ENCODE measurements around the gene NPHS2. TPM values are rescaled to one million over a fixed set of nuclear protein-coding genes. Genes with fewer than 3 reads are reported as not detected.

NPHS2 gene
- not detected in 2 replicates for total RNA-seq

DNA sequence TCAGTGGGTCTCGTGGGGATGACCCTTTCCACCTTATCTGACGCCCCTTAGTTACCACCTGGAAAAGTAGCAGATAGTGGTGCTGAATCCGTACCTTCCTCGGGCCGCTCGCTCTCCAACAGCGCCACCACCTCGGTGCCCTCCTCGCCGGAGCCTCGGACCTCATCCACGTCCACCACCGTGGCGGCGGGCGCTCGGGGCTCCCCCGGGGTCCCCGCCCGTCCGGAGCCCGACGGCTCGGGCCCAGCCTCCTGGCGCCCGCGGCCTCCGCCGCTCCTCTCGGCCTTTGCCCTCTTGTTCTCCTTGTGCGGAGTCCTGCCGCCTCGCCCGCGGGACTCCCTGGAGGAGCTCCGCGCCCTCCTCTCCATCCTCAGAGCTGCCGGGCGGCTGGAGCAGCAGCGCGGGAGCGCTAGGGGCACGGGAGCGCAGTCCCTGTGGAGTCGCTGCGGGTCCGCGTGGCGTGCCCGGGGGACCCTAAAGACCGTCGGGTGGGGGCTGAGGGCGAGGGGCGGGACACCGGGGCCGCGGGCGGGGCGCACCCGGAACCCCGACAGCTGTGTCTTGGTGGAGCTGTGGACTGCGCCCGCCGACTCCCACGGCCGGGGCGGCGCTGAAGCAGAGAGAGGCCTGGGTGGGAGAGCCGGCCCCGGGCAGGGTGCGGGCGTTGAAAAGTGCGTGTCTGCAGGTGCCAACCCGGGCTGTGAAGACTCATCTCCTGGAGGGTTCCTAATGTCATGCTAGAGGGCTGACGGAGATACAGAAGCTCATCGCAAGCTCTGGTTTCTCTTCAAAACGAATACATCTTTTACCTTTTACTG lies at the start of gene NPHS2:
Gene NPHS2, minus strand, starts transcription at position 452 of the 818 bp plus-strand sequence. Its CDS starts 84 bp downstream, at position 368.

DNA sequence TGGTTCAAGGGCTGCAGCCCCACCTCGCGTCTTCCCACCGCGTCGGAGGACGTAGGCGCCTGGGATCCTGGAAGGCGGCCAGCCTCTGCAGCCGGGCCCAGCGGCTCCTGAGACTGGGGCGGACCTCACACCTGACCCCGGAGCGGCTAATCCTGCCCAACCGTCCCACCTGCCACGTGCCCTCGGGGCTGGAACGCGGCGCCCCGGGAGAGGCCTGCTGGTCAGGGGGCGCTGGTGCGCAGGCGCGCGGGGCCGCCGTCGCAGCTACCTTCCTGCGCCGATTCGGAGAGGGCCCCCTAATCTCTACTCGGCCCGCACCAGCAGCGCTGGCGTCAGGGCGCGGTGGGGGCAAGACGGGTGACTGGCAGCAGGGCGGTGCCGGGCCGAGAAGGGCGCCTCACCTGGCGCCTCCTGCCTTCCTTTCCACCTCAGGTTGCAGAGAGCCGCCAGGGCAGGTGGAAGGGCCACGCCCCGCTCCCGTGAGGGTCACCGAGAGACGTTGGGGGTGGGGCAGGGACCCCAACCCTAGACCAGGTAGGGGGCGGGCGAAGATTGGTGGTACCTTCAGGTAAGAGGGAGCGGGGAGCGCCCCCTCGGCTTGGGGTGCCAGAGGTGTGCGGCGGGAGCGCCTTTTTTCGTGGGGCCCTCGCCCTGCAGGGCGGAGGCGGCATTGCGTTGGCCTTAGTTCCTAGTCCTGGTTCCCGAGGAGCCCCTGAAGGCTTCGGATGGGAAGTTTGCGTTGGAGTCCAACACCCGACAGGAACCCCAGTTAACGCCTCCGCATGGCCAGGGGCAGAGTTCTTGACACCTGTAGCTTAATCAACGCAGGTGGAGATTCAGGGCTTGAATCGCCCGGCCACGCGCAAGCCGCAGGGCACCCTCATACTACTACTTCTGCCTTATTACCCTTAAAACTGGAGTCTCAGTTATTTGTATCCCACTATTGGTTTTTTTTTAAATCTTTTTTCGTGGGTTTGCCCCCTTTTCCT lies 16.1 kb upstream of the NPHS2 start, which contains the start of gene TDRD5:
Gene TDRD5, plus strand, starts transcription at position 241 of the 989 bp plus-strand sequence. CDS start 784 bp downstream, outside the sequence.

Small RNA genes within 50 kb of the gene (small RNA-seq; reads per million reads assigned to genes)
- gene RNU5F-2P (ENCODE audit: low replicate concordance) = 0.13 reads per million

Other genes starting within 250 kb of the NPHS2 start
- 0.43 and 0.44 TPM in 2 replicates for gene AXDND1, start 210.0 kb downstream of the NPHS2 start, total RNA-seq
- gene TDRD5, start 15.9 kb upstream of the NPHS2 start, total RNA-seq = not detected in 2 replicates
- gene FAM163A, start 167.3 kb upstream of the NPHS2 start, total RNA-seq = under 0.01 TPM in 1 of 2 replicates, not detected in the other

Data from placental pericyte (primary cell).